OCI-LY1 (cell line): ENCODE results near the gene MCTP1.

ENCODE experiments used
- H2AFZ ChIP-seq: fragments of 200-600 bp; sonication (generic), shearing (Covaris generic); 2 replicates; pipeline ENCODE4 v1.6.0; 2014; ENCODE audit warnings: antibody characterized with exemption, mild to moderate bottlenecking, low read length
- H3F3A ChIP-seq: fragments of 200-600 bp; sonication (generic), shearing (Covaris generic); 2 replicates; pipeline ENCODE4 v1.6.0; 2014; ENCODE audit warnings: mild to moderate bottlenecking, antibody characterized with exemption, low read length, moderate library complexity; ENCODE audit not compliant: insufficient read depth
- H3K27ac ChIP-seq: fragments of 200-600 bp; sonication (generic); 2 replicates; pipeline ENCODE4 v1.5.1; 2014; ENCODE audit warnings: low read length, mixed run types, mild to moderate bottlenecking, low read depth; ENCODE audit not compliant: poor library complexity, severe bottlenecking
- H3K27me3 ChIP-seq: fragments of 200-600 bp; sonication (generic); 2 replicates; pipeline ENCODE4 v1.6.0; 2014; ENCODE audit warnings: antibody characterized with exemption, mild to moderate bottlenecking, low read length, moderate library complexity; ENCODE audit not compliant: insufficient read depth
- H3K36me3 ChIP-seq: fragments of 200-600 bp; sonication (generic); 2 replicates; pipeline ENCODE4 v1.6.1; 2014; ENCODE audit warnings: mild to moderate bottlenecking, antibody characterized with exemption, low read length, moderate library complexity, mixed read lengths; ENCODE audit not compliant: insufficient read depth
- H3K4me1 ChIP-seq: fragments of 200-600 bp; sonication (generic); 2 replicates; pipeline ENCODE4 v1.5.1; 2014; ENCODE audit warnings: mild to moderate bottlenecking, low read length, moderate library complexity; ENCODE audit not compliant: insufficient read depth, severe bottlenecking
- H3K4me2 ChIP-seq: fragments of 200-600 bp; sonication (generic), shearing (Covaris generic); 2 replicates; pipeline ENCODE4 v1.6.1; 2014; ENCODE audit warnings: low read length
- H3K4me3 ChIP-seq: fragments of 200-600 bp; sonication (generic); 2 replicates; pipeline ENCODE4 v1.5.1; 2014; ENCODE audit warnings: low read length, low read depth, mild to moderate bottlenecking, mixed read lengths; ENCODE audit not compliant: poor library complexity, severe bottlenecking
- H3K79me2 ChIP-seq: fragments of 200-600 bp; shearing (Covaris generic); 2 replicates; pipeline ENCODE4 v1.6.1; 2016; ENCODE audit warnings: mixed run types, low read length, mixed read lengths; ENCODE audit not compliant: insufficient read depth
- H3K9ac ChIP-seq: fragments of 200-600 bp; sonication (generic), shearing (Covaris generic); 2 replicates; pipeline ENCODE4 v1.6.1; 2014; ENCODE audit warnings: mild to moderate bottlenecking, low read length, mixed read lengths
- H3K9me2 ChIP-seq: fragments of 200-600 bp; sonication (generic), shearing (Covaris generic); 2 replicates; pipeline ENCODE4 v1.6.1; 2014; ENCODE audit warnings: low read depth, mild to moderate bottlenecking, low read length, mixed read lengths
- H3K9me3 ChIP-seq: fragments of 200-600 bp; shearing (Covaris generic); 2 replicates; pipeline ENCODE4 v1.6.1; 2014; ENCODE audit warnings: low read length, mixed read lengths
- H4K20me1 ChIP-seq: fragments of 200-600 bp; sonication (generic), shearing (Covaris generic); 2 replicates; pipeline ENCODE4 v1.6.0; 2016; ENCODE audit warnings: mild to moderate bottlenecking, low read length; ENCODE audit not compliant: insufficient read depth
- EZH2 ChIP-seq: fragments of 200-600 bp; sonication (generic), shearing (Covaris generic); IDR thresholded peaks from 2 replicates; pipeline ENCODE4 v1.8.0; 2017; ENCODE audit warnings: borderline replicate concordance, mixed run types, mild to moderate bottlenecking, antibody characterized with exemption, low read length, moderate library complexity, mixed read lengths
- TF ChIP-seq, protein P1 (sequence below): fragments of 200-600 bp; sonication (generic), shearing (Covaris generic); IDR thresholded peaks from 2 replicates; pipeline ENCODE4 v1.5.1; 2017; ENCODE audit warnings: mild to moderate bottlenecking, antibody characterized with exemption, low read length, moderate library complexity, mixed read lengths

MCTP1 gene

DNA sequence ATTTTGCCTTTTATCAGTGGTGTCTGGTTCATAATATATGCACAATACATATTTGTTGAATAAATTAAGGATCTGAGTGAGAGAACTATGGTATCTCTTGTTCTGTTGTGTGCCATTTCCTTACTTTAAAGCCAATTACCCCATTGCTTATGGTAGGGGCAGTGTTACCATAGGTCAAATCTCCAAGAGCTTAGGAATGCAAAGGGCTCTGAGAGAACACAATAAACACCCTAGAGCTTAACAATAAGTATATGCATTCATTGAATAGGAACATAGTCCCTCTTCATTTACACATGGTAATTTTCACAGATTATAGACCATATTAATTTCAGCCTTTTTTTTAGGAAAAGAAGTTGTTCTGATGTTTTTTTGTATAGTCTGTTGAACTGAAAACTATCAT is 112.2 kb downstream of the MCTP1 start:
- no peaks in the 10 kb centered on the region for H3K27me3 ChIP-seq
- no peaks in the 10 kb centered on the region for H4K20me1 ChIP-seq
- peaks cover 19% of the 10 kb centered on the region for H3K4me1 ChIP-seq
- no peaks in the 10 kb centered on the region for H3K36me3 ChIP-seq
- no peak overlapping the region for H2AFZ ChIP-seq
- H3K9ac ChIP-seq = no peak overlapping the region
- no peak overlapping the region for H3K4me2 ChIP-seq
- H3K9me2 ChIP-seq = no peaks in the 10 kb centered on the region
- H3K79me2 ChIP-seq = no peaks in the 10 kb centered on the region
- no peak overlapping the region for H3K4me3 ChIP-seq
- no peaks in the 10 kb centered on the region for H3K9me3 ChIP-seq
- H3K27ac ChIP-seq = no peak overlapping the region
- no peaks in the 10 kb centered on the region for H3F3A ChIP-seq
- TF ChIP-seq EZH2 = no peak
- TF ChIP-seq, protein P1, sequence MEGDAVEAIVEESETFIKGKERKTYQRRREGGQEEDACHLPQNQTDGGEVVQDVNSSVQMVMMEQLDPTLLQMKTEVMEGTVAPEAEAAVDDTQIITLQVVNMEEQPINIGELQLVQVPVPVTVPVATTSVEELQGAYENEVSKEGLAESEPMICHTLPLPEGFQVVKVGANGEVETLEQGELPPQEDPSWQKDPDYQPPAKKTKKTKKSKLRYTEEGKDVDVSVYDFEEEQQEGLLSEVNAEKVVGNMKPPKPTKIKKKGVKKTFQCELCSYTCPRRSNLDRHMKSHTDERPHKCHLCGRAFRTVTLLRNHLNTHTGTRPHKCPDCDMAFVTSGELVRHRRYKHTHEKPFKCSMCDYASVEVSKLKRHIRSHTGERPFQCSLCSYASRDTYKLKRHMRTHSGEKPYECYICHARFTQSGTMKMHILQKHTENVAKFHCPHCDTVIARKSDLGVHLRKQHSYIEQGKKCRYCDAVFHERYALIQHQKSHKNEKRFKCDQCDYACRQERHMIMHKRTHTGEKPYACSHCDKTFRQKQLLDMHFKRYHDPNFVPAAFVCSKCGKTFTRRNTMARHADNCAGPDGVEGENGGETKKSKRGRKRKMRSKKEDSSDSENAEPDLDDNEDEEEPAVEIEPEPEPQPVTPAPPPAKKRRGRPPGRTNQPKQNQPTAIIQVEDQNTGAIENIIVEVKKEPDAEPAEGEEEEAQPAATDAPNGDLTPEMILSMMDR = no peak

DNA sequence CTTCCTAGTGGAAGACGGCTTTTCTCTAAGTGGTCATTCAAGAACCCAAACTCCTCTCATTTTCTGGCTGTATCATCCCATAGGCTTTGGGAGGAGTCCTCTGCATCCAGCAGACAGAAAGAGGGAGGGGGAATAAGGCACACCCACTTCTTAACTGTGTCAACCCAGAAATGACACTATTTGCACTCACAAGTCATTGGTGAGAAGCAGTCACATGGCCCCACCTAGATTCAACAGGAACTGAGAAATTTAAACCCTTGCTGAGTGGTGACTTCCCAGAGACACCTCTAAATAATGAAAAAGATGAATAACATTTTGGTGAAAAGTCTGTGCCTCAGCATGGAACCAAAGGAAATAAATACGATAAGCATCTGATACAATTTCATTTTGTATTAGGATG is 120.0 kb downstream of the MCTP1 start:
- Histone ChIP-seq H3K79me2 (no peaks in the 10 kb centered on the region), H3F3A (no peaks in the 10 kb centered on the region; the same call in 1 of the 2 replicates), H3K9me3 (no peaks in the 10 kb centered on the region), H4K20me1 (no peaks in the 10 kb centered on the region), H3K27me3 (no peaks in the 10 kb centered on the region), H3K9me2 (no peaks in the 10 kb centered on the region), H3K4me2 (no peak overlapping the region), H2AFZ (no peak overlapping the region), H3K27ac (no peak overlapping the region), H3K36me3 (no peaks in the 10 kb centered on the region), H3K4me1 (peaks cover 11% of the 10 kb centered on the region), H3K4me3 (no peak overlapping the region), H3K9ac (no peak overlapping the region)
- TF ChIP-seq EZH2 = no peak
- TF ChIP-seq, protein P1 = no peak

DNA sequence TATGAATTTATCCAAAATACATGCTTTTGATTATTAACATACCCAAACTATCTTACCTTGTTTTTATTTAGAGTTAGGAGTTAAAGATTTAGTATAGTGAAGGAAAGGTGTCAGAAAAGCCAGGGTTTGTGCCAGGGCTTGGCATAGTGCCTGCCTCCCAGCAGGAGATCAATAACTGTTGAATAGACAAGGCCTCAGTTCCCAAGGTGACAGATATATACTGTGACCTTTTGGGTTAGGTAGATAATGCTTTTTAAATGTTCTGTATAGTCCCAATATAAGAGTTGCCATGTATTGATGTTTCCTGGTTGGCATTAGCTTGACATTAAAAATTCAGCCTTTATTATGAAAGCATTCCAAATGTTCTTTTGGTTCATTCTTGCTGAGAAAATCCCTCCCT is 121.8 kb downstream of the MCTP1 start:
- no peak for TF ChIP-seq EZH2
- TF ChIP-seq, protein P1 = no peak
- Histone ChIP-seq H2AFZ (no peak overlapping the region), H3K27me3 (no peaks in the 10 kb centered on the region), H3K9ac (no peak overlapping the region), H3K36me3 (no peaks in the 10 kb centered on the region), H3K9me3 (no peaks in the 10 kb centered on the region), H3K9me2 (no peaks in the 10 kb centered on the region), H4K20me1 (no peaks in the 10 kb centered on the region), H3F3A (no peaks in the 10 kb centered on the region; the same call in 1 of the 2 replicates), H3K27ac (no peak overlapping the region), H3K79me2 (no peaks in the 10 kb centered on the region), H3K4me2 (no peak overlapping the region), H3K4me3 (no peak overlapping the region), H3K4me1 (peaks cover 11% of the 10 kb centered on the region)
